K562 (cell line): Measurements from ENCODE around the gene CHCHD6. TPM values are rescaled to one million over a fixed set of nuclear protein-coding genes. Genes with fewer than 3 reads are reported as not detected.

ENCODE experiments used
- ATAC-seq: fragments of 200-7000 bp; cut with Tn5 transposase; 3 replicates; pipeline ENCODE4 v1.9.1; 2020; ENCODE audit warnings: moderate library complexity
- BruUV-seq: library from RNA; stranded (reverse); fragments of 400-500 nt; replicated peaks from 2 replicates; lab custom pipeline; 2021; lab: Mats Ljungman, UMichigan
- CTCF ChIA-PET: fragments of 300-600 bp; formaldehyde crosslinking; extraction: SDS; loops from one replicate; lab custom pipeline; 2021; ENCODE audit warnings: low intra/inter-chr PET ratio; lab: Yijun Ruan, JAX
- POLR2A ChIA-PET: fragments of 300-600, 350-650 bp; sonication (Branson Sonifier 250); formaldehyde crosslinking; extraction: SDS; loops from one replicate; lab custom pipeline; 2021; ENCODE audit warnings: antibody characterized with exemption, inconsistent platforms; lab: Yijun Ruan, JAX
- DNase-seq, 4 experiments: peaks; one replicate each; pipeline versions ENCODE4 v3.0.0 to v3.0.0-alpha.2; 2011 to 2018; ENCODE audit warnings: low spot score in 3 of 4, mixed read lengths in 3 of 4; ENCODE audit errors: extremely low read depth in 1 of 4
- FAIRE-seq: peaks from 2 replicates; lab custom pipeline; 2011; peaks lifted over from hg19 to GRCh38; lab: Jason Lieb, UNC
- H2AFZ ChIP-seq: 2 replicates; pipeline ENCODE4 v1.6.0; 2011; ENCODE audit warnings: low read depth, low read length, control low read depth, inconsistent platforms
- H3K27ac ChIP-seq: fragments of 200-600 bp; 3 replicates; pipeline ENCODE4 v1.8.0; 2011; ENCODE audit warnings: low read depth, mild to moderate bottlenecking, control low read depth, inconsistent platforms, low read length, moderate library complexity, mixed read lengths; ENCODE audit errors: extremely low read depth
- H3K27me3 ChIP-seq, 2 experiments: fragments of 300-600 bp in 1 of 2; 2 replicates in 1 of 2; 3 replicates in 1 of 2; pipeline versions ENCODE4 v1.6.0 to v1.8.0; 2011; ENCODE audit warnings: inconsistent platforms in 2 of 2, low read length in 2 of 2, mild to moderate bottlenecking in 1 of 2, mixed read lengths in 1 of 2, moderate library complexity in 1 of 2; ENCODE audit not compliant: control insufficient read depth in 2 of 2, insufficient read depth in 2 of 2
- H3K36me3 ChIP-seq: fragments of 300-600 bp; 3 replicates; pipeline ENCODE4 v1.8.0; 2011; ENCODE audit warnings: mild to moderate bottlenecking, low read length, inconsistent platforms; ENCODE audit not compliant: control insufficient read depth, insufficient read depth
- H3K4me1 ChIP-seq, 2 experiments: fragments of 200-600 bp in 1 of 2; replicated peaks in 1 of 2; 2 replicates in 1 of 2; 3 replicates in 1 of 2; pipeline versions ENCODE4 v1.5.1 to v1.8.0; 2011; ENCODE audit warnings: inconsistent platforms in 2 of 2, low read length in 2 of 2, mild to moderate bottlenecking in 1 of 2, mixed read lengths in 1 of 2, moderate library complexity in 1 of 2; ENCODE audit not compliant: control insufficient read depth in 2 of 2, insufficient read depth in 2 of 2
- H3K4me2 ChIP-seq: 2 replicates; pipeline ENCODE4 v1.6.1; 2011; ENCODE audit warnings: low read length, control low read depth, inconsistent platforms, mixed read lengths; ENCODE audit not compliant: insufficient read depth
- H3K4me3 ChIP-seq: fragments of 200-600 bp; sonication (generic), shearing (Covaris generic); 2 replicates; pipeline ENCODE4 v1.5.1; 2016; ENCODE audit warnings: control low read depth, inconsistent platforms
- H3K79me2 ChIP-seq: fragments of 200-600 bp; 3 replicates; pipeline ENCODE4 v1.8.0; 2011; ENCODE audit warnings: low read length, inconsistent platforms; ENCODE audit not compliant: control insufficient read depth, insufficient read depth
- H3K9ac ChIP-seq, 2 experiments: 2 replicates each; pipeline versions ENCODE4 v1.6.0 to v1.6.1; 2011; ENCODE audit warnings: low read depth in 2 of 2, low read length in 2 of 2, control low read depth in 1 of 2, inconsistent platforms in 1 of 2, mild to moderate bottlenecking in 1 of 2, mixed read lengths in 1 of 2; ENCODE audit not compliant: insufficient read depth in 1 of 2
- H3K9me1 ChIP-seq: one replicate; pipeline ENCODE4 v1.6.0; 2011; ENCODE audit warnings: inconsistent platforms, mild to moderate bottlenecking, low read length, moderate library complexity; ENCODE audit not compliant: control insufficient read depth, insufficient read depth
- H3K9me3 ChIP-seq: replicated peaks from 2 replicates; pipeline ENCODE4 v1.5.1; 2011; ENCODE audit warnings: low read depth, low read length, inconsistent platforms; ENCODE audit not compliant: control insufficient read depth, insufficient read depth
- H4K20me1 ChIP-seq: replicated peaks from 2 replicates; pipeline ENCODE4 v1.6.1; 2011; ENCODE audit warnings: low read length, inconsistent platforms, mixed read lengths; ENCODE audit not compliant: control insufficient read depth, insufficient read depth
- GTF2B ChIP-seq: IDR thresholded peaks from 2 replicates; pipeline ENCODE4 v1.6.1; 2011; ENCODE audit not compliant: insufficient read length; ENCODE audit errors: extremely low read depth
- SMARCC2 ChIP-seq: fragments of 450-650 bp; IDR thresholded peaks from 2 replicates; pipeline ENCODE4 v1.6.1; 2017; ENCODE audit warnings: antibody characterized with exemption, moderate library complexity, mild to moderate bottlenecking, low read depth
- U2AF2 ChIP-seq: fragments of 200-400 bp; formaldehyde crosslinking; optimal IDR thresholded peaks from 2 replicates; pipeline ENCODE3; 2017; ENCODE audit warnings: low read depth, mild to moderate bottlenecking, low read length
- ZFP36 ChIP-seq: fragments of 150-350 bp; IDR thresholded peaks from 2 replicates; pipeline ENCODE4 v1.6.1; 2018; ENCODE audit warnings: low read length, low read depth; ENCODE audit not compliant: partially characterized antibody
- WGBS: fragments of 100-300 bp; shearing (Covaris generic); methylation state at CpG from one replicate; pipeline ENCODE4 v1.1.6; 2016; ENCODE audit warnings: low coverage, mixed read lengths; ENCODE audit not compliant: insufficient coverage; ENCODE audit errors: missing lambda C conversion rate; 5-methylcytosine and 5-hydroxymethylcytosine counted together
- in situ Hi-C: fragments of 300-500 bp; cut with MboI; formaldehyde crosslinking; loops from 4 replicates; pipeline ENCODE4 v1.15.0; 2018; ENCODE audit warnings: inconsistent platforms, mixed read lengths
- intact Hi-C: fragments of 100-400 bp; cut with micrococcal nuclease; formaldehyde crosslinking; loops from 2 replicates; pipeline ENCODE4 v1.14.2; 2022
- polyA plus RNA-seq, 8 experiments: library from polyadenylated mRNA; depleted of rRNA in 4 of 8; stranded (reverse) in 5 of 8; unstranded in 3 of 8; fragments of >200 nt; fragmentation: Nextera tagmentation in 2 of 8; fragmentation: Illumina TruSeq in 1 of 8; extraction: Ambion mirVana in 2 of 8; extraction: Trizol in 1 of 8; gene quantifications; 2 replicates each; pipeline versions ENCODE4 v1.2.1 to v1.2.3, GENCODE V29; 2011 to 2014; ENCODE audit warnings: inconsistent platforms in 1 of 8, missing spikeins in 1 of 8
- total RNA-seq, 7 experiments: library from RNA; depleted of rRNA in 6 of 7; stranded (reverse); fragments of >200 nt in 6 of 7; fragmentation: Illumina TruSeq in 2 of 7; extraction: Trizol in 2 of 7; gene quantifications; 2 replicates each; pipeline versions ENCODE4 v1.2.1 to v1.2.3, GENCODE V29; 2011 to 2021; ENCODE audit warnings: low replicate concordance in 1 of 7
- TF ChIP-seq, protein P1 (sequence below): fragments of 450-650 bp; formaldehyde crosslinking; IDR thresholded peaks from 2 replicates; pipeline ENCODE4 v1.4.0; 2022; ENCODE audit warnings: missing genetic modification characterization

CHCHD6 gene
- total and polyA plus RNA-seq, 9 of the 15 experiments (the other 6 are each of a cell fraction or from before 2014, with no cell fraction given), result 4.6 to 18.6 (median 10.9) TPM

DNA sequence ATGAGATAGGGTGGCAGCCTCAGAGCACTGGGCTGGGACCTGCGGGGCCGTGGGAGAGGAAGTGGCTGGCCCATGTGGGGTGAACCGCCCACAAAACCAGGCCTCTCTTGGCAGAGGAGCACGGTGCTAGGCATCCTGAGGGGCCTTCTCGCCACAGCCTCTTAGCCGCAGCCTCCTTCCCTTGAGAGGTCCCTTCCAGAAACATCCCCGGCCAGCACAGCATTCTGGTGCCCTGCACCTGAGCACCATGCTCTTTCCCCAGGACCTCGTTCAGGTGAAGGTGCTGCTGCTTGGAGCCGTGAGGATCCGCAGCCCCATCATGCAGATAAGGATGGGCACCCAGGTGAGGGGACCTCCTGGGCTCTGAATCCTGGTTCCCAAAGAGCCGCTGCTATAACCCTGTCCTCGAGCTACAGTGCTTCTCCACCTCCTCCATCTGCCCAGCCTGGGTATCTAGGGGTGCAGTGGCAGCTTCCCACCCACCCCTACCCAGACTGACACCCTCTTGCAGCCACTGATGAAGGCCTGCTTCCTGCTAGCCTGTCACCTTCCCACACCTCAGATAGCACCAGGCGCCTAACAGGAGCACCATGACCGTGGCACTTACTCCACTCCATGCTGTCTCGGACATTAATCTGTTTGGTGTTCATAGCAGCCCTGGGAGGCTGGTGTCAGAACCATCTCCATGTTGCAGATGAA is 37.9 kb upstream of the CHCHD6 start:
- FAIRE-seq (no peak), ATAC-seq (no peak), DNase-seq (no peak)
- WGBS, result 2% methylated on average over 13 of the region's 15 CpGs
- H3K4me2 ChIP-seq, result no peak overlapping the region
- no TSS peak for BruUV-seq
- H2AFZ ChIP-seq, result no peak overlapping the region
- H3K4me1 ChIP-seq, result no peaks in the 10 kb centered on the region
- no peaks in the 10 kb centered on the region for H3K79me2 ChIP-seq
- H3K4me3 ChIP-seq, result no peak overlapping the region
- no peak overlapping the region; a peak in 1 of 4 replicates for H3K9ac ChIP-seq
- ChIA-PET POLR2A (no interaction called here), CTCF (no interaction called here)
- H3K27ac ChIP-seq, result no peak overlapping the region
- H3K27me3 ChIP-seq, result peaks cover 0 to 40% of the 10 kb centered on the region in 2 experiments; a peak in 2 of 5 replicates
- TF ChIP-seq, protein P1, sequence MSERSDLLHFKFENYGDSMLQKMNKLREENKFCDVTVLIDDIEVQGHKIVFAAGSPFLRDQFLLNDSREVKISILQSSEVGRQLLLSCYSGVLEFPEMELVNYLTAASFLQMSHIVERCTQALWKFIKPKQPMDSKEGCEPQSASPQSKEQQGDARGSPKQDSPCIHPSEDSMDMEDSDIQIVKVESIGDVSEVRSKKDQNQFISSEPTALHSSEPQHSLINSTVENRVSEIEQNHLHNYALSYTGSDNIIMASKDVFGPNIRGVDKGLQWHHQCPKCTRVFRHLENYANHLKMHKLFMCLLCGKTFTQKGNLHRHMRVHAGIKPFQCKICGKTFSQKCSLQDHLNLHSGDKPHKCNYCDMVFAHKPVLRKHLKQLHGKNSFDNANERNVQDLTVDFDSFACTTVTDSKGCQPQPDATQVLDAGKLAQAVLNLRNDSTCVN, result no peak
- TF ChIP-seq U2AF2, result no peak
- TF ChIP-seq SMARCC2, result no peak
- no peak for TF ChIP-seq GTF2B
- no peak for TF ChIP-seq ZFP36
- in situ Hi-C loops, result no loop called here
- H4K20me1 ChIP-seq, result no peaks in the 10 kb centered on the region
- H3K9me1 ChIP-seq, result no peaks in the 10 kb centered on the region
- H3K9me3 ChIP-seq, result no peaks in the 10 kb centered on the region
- intact Hi-C loops, result loop anchor here (10.0 kb wide), 1 partner anchor 141 kb away; the partner anchor contains the start of gene CHST13
- no peaks in the 10 kb centered on the region for H3K36me3 ChIP-seq
